Measurements from ENCODE around the gene BCCIP.

BCCIP gene

DNA sequence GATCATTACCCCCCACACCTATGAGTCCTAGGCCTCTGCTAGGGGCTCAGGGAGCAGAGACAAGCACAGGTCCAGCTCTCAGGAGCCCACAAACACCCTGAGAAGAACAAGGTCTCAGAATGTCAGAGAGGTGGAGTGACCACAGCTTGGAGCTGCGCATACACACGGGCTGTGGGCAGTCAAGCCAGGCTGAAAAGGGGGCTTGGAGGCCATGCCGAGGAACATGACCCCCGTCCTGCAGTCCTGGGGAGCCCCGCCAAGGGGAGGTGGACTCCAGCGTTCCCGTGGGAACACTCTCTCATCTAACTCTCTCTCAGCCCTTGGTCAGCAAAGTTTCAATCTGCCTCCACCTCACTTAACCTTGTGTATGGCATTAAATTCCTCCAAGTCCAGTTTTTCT is 39.9 kb upstream of the BCCIP start:
- Histone ChIP-seq H3K9me3 (replicated peaks; ENCODE audit: low read length) (no peaks in the 10 kb centered on the region), H3K4me3 (ENCODE audit: low read length) (no peak overlapping the region), H3K9ac (ENCODE audit: low read depth, low read length) (no peak overlapping the region), H3K4me1 (ENCODE audit: control insufficient read depth, insufficient read depth, low read length) (no peaks in the 10 kb centered on the region), H3K36me3 (ENCODE audit: insufficient read depth, low read length) (peaks cover 7% of the 10 kb centered on the region), H3K27me3 (ENCODE audit: control insufficient read depth, insufficient read depth, low read length) (no peaks in the 10 kb centered on the region), H3K4me2 (ENCODE audit: low read length) (no peak overlapping the region)

GRCh38 chr10:125783957-125784356 is 39.4 kb upstream of the BCCIP start:
- Histone ChIP-seq H3K4me2 (ENCODE audit: low read length) (no peak overlapping the region), H3K4me3 (ENCODE audit: low read length) (no peak overlapping the region), H3K9ac (ENCODE audit: low read depth, low read length) (no peak overlapping the region), H3K36me3 (ENCODE audit: insufficient read depth, low read length) (peaks cover 11% of the 10 kb centered on the region), H3K9me3 (replicated peaks; ENCODE audit: low read length) (no peaks in the 10 kb centered on the region), H3K4me1 (ENCODE audit: control insufficient read depth, insufficient read depth, low read length) (no peaks in the 10 kb centered on the region), H3K27me3 (ENCODE audit: control insufficient read depth, insufficient read depth, low read length) (no peaks in the 10 kb centered on the region)

GRCh38 chr10:125785791-125786190 is 37.6 kb upstream of the BCCIP start:
- Histone ChIP-seq H3K4me2 (ENCODE audit: low read length) (no peak overlapping the region), H3K4me3 (ENCODE audit: low read length) (no peak overlapping the region), H3K36me3 (ENCODE audit: insufficient read depth, low read length) (peaks cover 11% of the 10 kb centered on the region), H3K27me3 (ENCODE audit: control insufficient read depth, insufficient read depth, low read length) (no peaks in the 10 kb centered on the region), H3K9me3 (replicated peaks; ENCODE audit: low read length) (no peaks in the 10 kb centered on the region), H3K9ac (ENCODE audit: low read depth, low read length) (no peak overlapping the region), H3K4me1 (ENCODE audit: control insufficient read depth, insufficient read depth, low read length) (no peaks in the 10 kb centered on the region)

GRCh38 chr10:125788156-125789034 is 35.0 kb upstream of the BCCIP start:
- H3K27me3 ChIP-seq (ENCODE audit: control insufficient read depth, insufficient read depth, low read length), result no peaks in the 10 kb centered on the region
- H3K9me3 ChIP-seq (replicated peaks; ENCODE audit: low read length), result no peaks in the 10 kb centered on the region
- H3K4me1 ChIP-seq (ENCODE audit: control insufficient read depth, insufficient read depth, low read length), result no peaks in the 10 kb centered on the region
- H3K4me2 ChIP-seq (ENCODE audit: low read length), result no peak overlapping the region
- H3K36me3 ChIP-seq (ENCODE audit: insufficient read depth, low read length), result peaks cover 21% of the 10 kb centered on the region
- no peak overlapping the region for H3K4me3 ChIP-seq (ENCODE audit: low read length)
- no peak overlapping the region for H3K9ac ChIP-seq (ENCODE audit: low read depth, low read length)

- Histone ChIP-seq H3K9ac (ENCODE audit: low read depth, low read length) (no peak overlapping the region), H3K36me3 (ENCODE audit: insufficient read depth, low read length) (peaks cover 47% of the 10 kb centered on the region), H3K27me3 (ENCODE audit: control insufficient read depth, insufficient read depth, low read length) (no peaks in the 10 kb centered on the region)
Observed at GRCh38 chr10:125792342-125793300, 30.7 kb upstream of the BCCIP start.

GRCh38 chr10:125795128-125795527 is 28.2 kb upstream of the BCCIP start:
- Histone ChIP-seq H3K9me3 (replicated peaks; ENCODE audit: low read length) (no peaks in the 10 kb centered on the region), H3K4me2 (ENCODE audit: low read length) (no peak overlapping the region), H3K36me3 (ENCODE audit: insufficient read depth, low read length) (peaks cover 39% of the 10 kb centered on the region), H3K4me3 (ENCODE audit: low read length) (no peak overlapping the region), H3K27me3 (ENCODE audit: control insufficient read depth, insufficient read depth, low read length) (no peaks in the 10 kb centered on the region), H3K9ac (ENCODE audit: low read depth, low read length) (no peak overlapping the region), H3K4me1 (ENCODE audit: control insufficient read depth, insufficient read depth, low read length) (no peaks in the 10 kb centered on the region)

More at GRCh38 chr10:125792342-125793300, 30.7 kb upstream of the BCCIP start:
- H3K4me1 ChIP-seq (ENCODE audit: control insufficient read depth, insufficient read depth, low read length), result no peaks in the 10 kb centered on the region
- H3K9me3 ChIP-seq (replicated peaks; ENCODE audit: low read length), result no peaks in the 10 kb centered on the region
- H3K4me2 ChIP-seq (ENCODE audit: low read length), result no peak overlapping the region
- no peak overlapping the region for H3K4me3 ChIP-seq (ENCODE audit: low read length)

GRCh38 chr10:125795637-125796190 is 27.6 kb upstream of the BCCIP start:
- no peak overlapping the region for H3K4me3 ChIP-seq (ENCODE audit: low read length)
- H3K4me2 ChIP-seq (ENCODE audit: low read length), result no peak overlapping the region
- H3K9me3 ChIP-seq (replicated peaks; ENCODE audit: low read length), result no peaks in the 10 kb centered on the region
- H3K9ac ChIP-seq (ENCODE audit: low read depth, low read length), result no peak overlapping the region
- no peaks in the 10 kb centered on the region for H3K4me1 ChIP-seq (ENCODE audit: control insufficient read depth, insufficient read depth, low read length)
- peaks cover 39% of the 10 kb centered on the region for H3K36me3 ChIP-seq (ENCODE audit: insufficient read depth, low read length)
- H3K27me3 ChIP-seq (ENCODE audit: control insufficient read depth, insufficient read depth, low read length), result no peaks in the 10 kb centered on the region

- Histone ChIP-seq H3K4me1 (ENCODE audit: control insufficient read depth, insufficient read depth, low read length) (no peaks in the 10 kb centered on the region), H3K4me2 (ENCODE audit: low read length) (no peak overlapping the region), H3K9me3 (replicated peaks; ENCODE audit: low read length) (no peaks in the 10 kb centered on the region), H3K4me3 (ENCODE audit: low read length) (no peak overlapping the region), H3K36me3 (ENCODE audit: insufficient read depth, low read length) (peaks cover 40% of the 10 kb centered on the region), H3K27me3 (ENCODE audit: control insufficient read depth, insufficient read depth, low read length) (no peaks in the 10 kb centered on the region), H3K9ac (ENCODE audit: low read depth, low read length) (no peak overlapping the region)
Observed at GRCh38 chr10:125797424-125797823, 25.9 kb upstream of the BCCIP start.

DNA sequence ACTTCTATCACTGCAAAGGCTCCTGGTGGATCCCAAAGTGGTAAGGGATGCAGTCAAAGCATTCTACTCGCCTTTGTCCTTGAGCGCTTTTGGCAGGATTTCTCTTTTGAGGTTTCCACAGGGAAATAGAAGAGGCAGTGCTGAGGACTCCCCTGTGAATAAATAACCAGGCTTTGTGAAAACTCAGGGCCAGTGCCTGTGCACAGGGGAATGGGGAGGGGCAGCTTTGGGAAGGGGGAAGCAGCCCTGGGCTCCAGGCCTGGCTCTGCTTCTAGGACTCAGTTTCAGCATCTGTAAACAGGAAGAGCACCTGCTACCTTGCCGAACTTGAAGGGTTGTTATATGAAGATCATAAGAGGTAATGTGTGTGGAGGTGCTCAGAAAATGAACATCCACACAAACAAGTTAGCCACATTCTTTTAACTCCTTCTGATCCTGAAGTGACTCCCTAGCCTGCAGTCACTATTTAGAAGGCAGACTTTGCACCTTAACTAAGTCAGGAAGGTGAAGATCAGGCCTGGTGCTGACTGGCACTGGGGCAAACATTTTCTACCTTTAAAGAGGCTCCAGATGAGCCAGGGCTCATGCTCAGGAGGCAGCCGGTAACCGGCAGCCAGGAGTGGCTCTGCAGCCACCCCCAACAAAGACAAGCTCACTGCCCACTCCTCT is 25.2 kb upstream of the BCCIP start:
- H3K4me2 ChIP-seq (ENCODE audit: low read length), result no peak overlapping the region
- no peaks in the 10 kb centered on the region for H3K27me3 ChIP-seq (ENCODE audit: control insufficient read depth, insufficient read depth, low read length)
- no peak overlapping the region for H3K4me3 ChIP-seq (ENCODE audit: low read length)
- H3K9me3 ChIP-seq (replicated peaks; ENCODE audit: low read length), result no peaks in the 10 kb centered on the region
- no peak overlapping the region for H3K9ac ChIP-seq (ENCODE audit: low read depth, low read length)
- peaks cover 35% of the 10 kb centered on the region for H3K36me3 ChIP-seq (ENCODE audit: insufficient read depth, low read length)
- no peaks in the 10 kb centered on the region for H3K4me1 ChIP-seq (ENCODE audit: control insufficient read depth, insufficient read depth, low read length)

DNA sequence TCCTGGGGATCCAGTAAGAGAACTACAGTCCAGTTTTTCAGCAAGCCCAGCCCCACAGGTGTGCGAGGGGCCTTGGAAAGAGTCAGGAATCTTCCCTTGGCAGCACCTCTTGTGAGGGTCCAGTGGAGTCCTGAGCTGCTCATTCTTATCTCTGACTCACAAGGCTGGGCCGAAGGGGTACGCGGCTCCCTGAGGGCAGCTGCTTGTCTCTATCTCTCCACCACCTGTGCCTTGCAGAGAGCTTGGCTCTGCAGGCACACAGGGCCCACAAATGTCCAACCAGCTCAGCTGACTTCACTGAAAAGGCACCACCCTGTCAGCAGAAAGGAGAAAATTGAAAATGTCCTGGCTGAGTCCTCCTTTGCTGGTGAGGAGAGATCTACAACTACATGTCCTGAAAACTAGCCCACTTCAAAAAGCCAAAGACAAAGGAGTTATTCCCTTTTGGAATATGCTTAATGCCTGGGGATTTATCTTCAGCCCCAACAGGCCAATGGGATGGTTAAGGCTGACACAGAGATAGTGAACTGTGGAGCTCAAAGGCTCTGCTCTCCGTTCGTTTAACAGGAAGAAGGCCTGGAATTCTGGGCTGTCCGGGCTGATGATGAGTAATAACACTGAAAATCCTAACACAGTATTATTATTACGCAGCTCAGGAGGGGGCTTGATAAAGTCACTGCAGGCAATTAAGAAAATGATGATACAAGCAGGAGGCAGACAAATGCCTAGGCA is 23.7 kb upstream of the BCCIP start:
- Histone ChIP-seq H3K36me3 (ENCODE audit: insufficient read depth, low read length) (peaks cover 38% of the 10 kb centered on the region), H3K27me3 (ENCODE audit: control insufficient read depth, insufficient read depth, low read length) (no peaks in the 10 kb centered on the region), H3K9me3 (replicated peaks; ENCODE audit: low read length) (no peaks in the 10 kb centered on the region), H3K4me1 (ENCODE audit: control insufficient read depth, insufficient read depth, low read length) (no peaks in the 10 kb centered on the region), H3K4me2 (ENCODE audit: low read length) (no peak overlapping the region), H3K9ac (ENCODE audit: low read depth, low read length) (no peak overlapping the region), H3K4me3 (ENCODE audit: low read length) (no peak overlapping the region)
